HG02885 (cell line): ENCODE data around the gene VMP1.
"Not testable (repeated sequence)": the region's sequence is repeated elsewhere in the genome, so short reads cannot be mapped to it uniquely, and the experiment has no call there.

Experiments used
- ATAC-seq: cut with Tn5 transposase; IDR thresholded peaks from one replicate; pipeline ENCODE4 v1.9.1; 2021; ENCODE audit warnings: mild to moderate bottlenecking; ENCODE audit not compliant: unreplicated experiment, poor library complexity

The VMP1 gene

DNA sequence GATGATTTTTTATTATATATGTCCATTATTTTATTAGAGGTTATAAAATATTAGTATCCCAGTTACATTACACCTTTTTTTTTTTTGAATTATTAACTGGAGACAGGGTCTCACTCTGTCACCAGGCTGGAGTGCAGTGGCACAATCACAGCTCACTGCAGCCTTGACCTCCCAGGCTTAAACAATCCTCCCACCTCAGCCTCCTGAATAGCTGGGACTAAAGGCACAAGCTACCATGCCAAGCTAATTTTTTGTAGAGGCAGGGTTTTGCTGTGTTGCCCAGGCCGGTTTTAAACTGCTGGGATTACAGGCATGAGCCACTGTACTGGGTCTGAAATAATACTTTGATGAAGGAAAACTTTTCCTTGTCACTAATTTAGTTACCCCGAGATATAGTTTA is 63.6 kb downstream of the VMP1 start:
- no peak for ATAC-seq

DNA sequence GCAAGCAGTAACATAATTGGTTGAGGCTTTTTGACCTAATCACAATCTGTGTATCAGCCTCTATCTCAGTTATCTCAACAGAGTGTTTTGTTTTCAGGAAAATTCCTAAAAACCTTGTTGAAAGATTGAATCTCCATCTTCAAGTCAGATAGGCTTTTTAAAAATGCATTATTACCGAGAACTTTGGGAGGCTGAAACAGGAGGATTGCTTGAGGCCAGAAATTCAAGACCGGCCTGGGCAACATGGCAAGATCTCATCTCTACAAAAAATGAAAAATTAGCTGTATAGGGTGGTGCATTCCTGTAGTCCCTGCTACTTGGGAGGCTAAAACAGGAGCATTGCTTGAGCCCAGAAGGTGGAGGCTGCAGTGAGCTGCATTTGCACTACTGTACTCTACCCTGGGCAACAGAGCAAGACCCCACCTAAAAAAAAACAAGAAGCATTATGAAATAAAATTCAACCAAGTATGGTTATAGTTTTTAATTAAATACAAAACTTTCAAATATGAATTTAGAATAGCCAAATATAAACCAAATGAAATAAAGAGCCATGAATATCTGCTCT is 68.4 kb downstream of the VMP1 start:
- ATAC-seq = no peak

DNA sequence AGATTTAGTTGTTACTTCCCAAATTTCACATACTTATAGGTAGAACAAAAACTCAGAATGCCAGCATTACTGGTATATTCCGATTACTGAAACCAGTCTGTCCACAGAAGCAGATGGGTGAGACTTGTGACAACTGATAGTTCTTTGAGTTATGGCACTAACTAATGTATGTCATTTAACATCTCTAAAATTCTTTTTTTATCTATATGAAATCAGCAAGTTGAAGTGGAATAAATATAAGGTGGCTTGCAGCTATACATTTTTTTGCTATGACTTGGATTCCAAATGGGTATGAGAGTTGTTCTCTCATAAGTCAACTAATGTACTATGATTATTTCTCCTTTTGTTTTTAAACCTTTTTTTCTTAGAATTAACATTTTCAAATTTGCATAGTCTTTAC is 69.1 kb downstream of the VMP1 start:
- ATAC-seq = no peak

DNA sequence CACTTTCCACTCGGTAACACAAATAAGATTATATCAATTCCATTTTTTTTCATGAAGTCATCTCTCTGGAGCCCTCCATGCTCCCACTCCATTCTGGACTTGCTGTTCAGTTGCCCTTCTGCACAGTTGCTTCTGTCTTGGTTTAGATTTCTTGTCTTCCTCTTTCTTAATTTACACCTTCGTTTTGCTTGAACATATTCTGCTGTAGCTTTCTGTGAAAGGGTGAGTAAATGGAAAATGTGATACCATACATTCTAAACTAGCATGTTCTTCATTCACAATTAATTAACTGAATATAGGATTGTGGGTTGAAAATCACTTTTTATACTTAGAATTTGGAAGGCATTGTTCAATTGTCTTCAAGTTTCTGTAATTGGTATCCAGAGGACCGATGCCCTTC is 69.6 kb downstream of the VMP1 start:
- no peak for ATAC-seq

DNA sequence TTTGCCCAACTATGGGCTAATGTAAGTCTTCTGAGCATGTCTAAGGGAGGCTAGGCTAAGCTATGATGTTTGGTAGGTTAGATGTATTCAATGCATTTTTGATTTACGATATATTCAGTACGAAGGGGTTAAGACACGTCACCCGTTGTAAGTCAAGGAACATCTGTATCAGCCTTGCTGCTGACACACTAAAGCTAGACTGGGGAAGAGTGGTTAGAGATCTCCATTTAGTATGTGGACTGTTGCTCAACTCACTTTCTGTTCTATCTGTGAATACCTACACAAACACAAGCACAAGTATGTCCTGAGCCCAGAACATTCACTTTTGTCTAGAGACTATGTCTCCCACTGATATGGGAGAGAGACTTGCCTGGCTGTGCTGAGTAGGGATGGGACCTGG is 71.5 kb downstream of the VMP1 start:
- no peak for ATAC-seq

DNA sequence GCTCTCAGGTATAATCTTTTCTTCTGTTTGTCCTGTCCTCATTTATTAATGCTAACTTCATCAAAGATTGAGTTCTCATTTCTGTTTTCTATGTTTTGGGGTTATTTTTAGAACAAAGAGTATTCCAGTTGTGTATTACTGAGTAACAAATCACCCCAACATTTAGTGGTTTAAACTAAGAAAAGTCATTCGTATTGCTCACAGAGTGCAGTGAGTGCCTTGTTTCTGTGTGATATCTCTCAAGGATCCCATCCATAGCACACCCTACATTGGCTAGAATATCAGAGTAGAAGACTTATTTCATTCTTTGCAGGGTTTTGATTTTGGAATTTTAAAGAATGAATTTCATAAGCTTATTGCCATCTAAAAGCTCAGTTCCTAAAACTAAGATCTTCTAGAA is 72.1 kb downstream of the VMP1 start:
- no peak for ATAC-seq

DNA sequence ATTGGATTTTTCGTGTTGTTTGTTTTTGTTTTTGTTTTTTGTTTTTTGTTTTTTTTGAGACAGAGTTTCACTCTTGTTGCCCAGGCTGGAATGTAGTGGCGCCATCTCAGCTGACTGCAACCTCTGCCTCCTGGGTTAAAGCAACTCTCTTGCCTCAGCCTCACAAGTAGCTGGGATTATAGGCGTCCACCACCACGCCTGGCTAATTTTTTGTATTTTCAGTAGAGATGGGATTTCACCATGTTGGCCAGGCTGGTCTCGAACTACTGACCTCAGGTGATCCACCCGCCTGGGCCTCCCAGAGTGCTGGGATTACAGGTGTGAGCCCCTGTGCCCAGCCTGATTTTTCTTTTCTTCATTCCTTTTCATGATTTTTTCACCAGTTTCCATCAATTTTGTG is 73.1 kb downstream of the VMP1 start:
- ATAC-seq = not testable (repeated sequence)

DNA sequence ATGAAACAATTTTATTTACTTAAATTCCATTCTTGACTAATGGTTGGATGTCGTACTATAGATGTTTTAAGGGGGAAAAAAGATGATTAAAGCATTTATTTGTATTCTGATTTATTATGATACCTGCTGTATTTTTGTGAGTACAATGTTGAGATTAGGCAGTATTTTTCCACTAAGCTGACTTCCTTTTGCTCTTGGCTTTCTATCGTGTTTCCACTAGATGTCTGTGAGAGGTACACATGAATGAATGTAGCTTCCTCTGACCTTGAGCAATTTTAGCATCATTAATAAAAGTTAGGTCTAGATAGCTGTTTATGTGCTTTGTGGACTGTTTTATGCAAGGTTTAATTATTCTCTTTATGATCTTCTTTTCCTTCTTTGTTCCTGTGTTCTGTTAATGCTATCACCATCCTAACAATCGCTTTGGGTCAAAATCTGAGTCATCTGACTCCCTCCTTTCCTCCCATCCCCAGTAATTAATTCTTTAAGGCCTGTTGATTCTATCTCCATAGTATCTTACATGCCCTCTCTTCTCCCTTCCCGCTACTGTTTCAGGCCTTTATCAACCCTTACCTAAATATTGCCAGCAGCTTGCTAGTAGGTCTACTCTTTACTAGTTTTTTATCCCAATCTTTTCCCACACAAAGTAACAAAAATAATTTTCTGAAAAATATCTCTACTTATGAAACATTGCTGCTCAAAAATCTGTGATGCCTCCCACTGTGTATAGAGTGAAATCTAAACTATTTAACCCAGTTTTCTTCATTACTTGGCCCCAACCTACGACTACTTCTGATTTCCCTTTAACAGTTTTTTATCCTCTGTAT is 76.0 kb downstream of the VMP1 start:
- ATAC-seq = no peak

DNA sequence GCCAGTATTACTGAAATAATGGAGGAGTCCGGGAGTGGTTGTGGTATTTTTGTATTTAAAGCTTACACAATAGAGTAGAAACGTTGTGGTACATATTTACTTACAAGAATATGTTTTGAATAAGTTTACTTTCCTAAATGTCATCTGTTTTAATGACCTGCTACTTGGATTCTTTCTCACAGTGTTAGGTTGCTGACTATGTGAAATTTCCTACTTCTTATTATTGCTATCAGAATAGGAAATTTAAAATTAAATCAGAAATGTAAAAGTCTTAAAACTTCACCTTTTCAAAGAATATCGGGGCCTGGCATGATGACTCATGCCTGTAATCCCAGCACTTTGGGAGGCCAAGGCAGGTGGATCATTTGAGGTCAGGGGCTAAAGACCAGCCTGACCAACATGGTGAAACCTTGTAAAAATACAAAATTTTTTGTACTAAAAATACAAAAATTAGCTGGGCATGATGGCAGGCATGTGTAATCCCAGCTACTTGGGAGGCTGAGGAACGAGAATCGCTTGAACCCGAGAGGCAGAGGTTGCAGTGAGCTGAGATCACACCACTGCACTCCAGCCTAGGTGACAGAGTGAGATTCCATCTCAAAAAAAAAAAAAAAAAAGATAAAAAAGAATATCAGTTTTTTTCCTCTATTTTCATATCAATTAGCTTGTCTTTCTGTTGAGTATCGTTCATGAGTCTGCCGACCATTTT is 77.8 kb downstream of the VMP1 start:
- no peak for ATAC-seq

DNA sequence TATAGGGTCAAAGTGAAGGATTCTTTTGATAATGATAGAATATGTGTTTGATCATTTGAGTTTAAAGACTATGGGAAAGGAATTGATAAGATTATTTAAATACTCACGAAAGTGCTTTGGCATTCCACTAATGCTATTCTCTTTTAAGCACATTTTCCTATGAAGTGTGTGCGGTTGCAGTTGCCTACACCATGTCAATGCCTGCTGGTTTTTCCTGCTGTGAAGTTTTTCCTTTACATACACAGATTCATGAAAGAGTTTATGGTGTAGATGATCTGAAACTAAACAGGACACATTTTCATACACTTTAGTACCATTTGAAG is 78.7 kb downstream of the VMP1 start:
- ATAC-seq = no peak

DNA sequence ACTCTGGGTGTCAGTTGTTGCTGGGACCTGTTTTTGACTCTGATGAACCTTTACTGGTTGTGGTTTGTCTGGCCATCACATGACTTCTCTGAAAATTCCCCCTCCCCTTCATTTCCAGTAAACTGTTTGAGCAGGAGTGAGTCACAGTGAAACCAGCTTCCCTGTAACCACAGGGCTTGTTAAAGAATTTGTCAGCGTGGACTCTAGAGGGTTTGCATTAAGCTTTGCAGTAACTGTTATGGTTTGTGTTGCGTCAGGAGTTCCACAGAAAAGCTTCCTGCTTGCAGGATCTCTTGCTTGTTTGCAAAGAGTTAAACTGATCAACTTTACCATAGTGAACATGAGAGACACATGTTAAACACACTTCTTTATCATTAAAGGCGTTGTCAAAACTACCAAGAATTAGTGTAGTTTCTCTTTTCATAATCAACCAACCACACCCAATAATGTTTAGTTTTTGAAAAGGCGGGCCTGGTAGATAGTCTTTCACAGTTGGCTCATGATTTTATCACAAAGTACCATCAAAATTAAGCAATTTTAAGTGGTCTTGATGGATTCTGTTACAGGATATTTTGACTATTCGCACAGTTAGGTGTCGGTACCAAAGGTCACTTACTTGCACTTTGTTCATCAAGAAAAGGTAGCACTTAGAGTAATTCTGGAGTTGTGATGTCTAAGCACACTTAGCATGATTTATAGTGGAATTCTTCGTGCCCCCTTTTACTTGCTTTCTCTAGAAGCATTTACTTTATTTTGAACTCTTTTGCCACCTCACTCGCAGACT is 79.3 kb downstream of the VMP1 start:
- ATAC-seq = peak; percentile 92

DNA sequence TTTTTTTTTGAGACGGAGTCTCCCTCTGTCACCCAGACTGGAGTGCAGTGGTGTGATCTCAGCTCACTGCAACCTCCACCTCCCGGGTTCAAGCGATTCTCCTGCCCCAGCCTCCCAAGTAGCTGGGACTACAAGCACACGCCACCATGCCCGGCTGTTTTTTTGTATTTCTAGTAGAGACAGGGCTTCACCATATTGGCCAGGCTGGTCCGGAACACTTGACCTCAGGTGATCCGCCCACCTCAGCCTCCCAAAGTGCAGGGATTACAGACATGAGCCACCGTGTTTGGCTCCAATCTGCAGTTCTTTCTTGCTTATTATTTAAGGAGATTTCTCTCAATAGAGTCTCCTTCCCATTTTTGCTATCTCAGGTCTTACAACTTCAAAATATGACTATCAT is 82.4 kb downstream of the VMP1 start:
- ATAC-seq = not testable (repeated sequence)

DNA sequence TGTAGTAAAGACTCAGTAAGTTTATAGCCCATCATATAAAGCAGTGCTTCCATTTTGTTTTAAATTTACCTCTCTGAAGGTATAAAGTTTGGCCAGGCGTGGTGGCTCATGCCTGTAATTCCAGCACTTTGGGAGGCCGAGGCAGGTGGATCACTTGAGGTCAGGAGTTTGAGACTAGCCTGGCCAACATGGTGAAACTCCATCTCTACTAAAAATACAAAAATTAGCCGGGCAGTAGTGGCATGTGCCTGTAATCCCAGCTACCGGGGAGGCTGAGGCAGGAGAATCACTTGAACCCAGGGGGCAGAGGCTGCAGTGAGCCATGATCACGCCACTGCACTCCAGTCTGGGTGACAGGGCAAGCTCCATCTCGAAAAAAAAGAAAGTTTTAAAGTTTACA is 83.0 kb downstream of the VMP1 start:
- not testable (repeated sequence) for ATAC-seq

DNA sequence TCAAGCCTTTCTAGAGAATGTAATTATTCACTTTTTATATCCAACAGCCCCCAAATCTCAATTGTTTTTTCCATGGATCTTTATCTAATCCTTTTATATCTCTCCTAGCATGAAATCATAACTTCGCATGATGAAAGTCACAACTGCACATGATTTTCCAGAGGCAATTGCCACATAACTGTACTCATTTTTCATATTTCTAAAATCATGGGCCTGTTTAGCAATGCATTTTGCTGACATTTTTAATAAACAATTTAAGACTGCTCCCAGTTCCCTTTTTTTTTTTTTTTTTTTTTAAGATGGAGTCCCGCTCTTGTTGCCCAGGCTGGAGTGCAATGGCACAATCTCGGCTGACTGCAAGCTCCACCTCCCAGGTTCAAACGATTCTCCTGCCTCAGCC is 83.5 kb downstream of the VMP1 start:
- ATAC-seq = no peak

DNA sequence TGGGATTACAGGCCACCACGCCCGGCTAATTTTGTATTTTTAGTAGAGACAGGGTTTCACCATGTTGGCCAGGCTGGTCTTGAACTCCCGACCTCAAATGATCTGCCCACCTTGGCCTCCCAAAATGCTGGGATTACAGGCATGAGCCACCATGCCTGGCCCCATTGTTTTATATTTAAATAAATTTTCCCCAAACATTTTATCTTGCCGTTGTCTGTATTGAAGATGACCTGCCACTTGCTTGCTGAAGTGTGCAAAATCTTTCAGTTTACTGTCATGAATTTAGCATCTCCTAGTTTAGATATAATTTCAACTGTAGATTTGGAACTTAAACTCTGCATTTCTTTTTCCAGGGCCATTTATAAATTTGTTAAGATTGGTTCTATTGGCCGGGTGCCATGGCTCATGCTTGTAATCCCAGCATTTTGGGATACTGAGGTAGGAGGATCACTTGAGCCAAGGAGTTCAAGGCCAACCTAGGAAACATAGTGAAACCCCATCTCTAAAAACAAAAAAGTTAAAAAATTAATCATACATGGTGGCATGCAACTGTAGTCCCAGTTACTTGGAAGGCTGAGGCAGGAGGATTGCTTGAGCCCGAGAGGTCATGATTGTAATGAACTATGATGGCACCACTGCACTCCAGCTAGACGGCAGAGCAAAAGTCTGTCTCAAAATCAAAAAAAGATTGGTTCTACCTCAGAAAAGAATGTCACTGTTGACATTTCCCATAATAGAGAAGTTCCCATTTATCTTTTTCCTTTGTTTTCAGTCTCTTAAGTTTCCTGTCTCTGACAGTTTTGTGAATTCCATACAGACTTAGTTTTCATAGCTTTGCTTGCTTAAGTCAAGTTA is 84.4 kb downstream of the VMP1 start:
- ATAC-seq = no peak

DNA sequence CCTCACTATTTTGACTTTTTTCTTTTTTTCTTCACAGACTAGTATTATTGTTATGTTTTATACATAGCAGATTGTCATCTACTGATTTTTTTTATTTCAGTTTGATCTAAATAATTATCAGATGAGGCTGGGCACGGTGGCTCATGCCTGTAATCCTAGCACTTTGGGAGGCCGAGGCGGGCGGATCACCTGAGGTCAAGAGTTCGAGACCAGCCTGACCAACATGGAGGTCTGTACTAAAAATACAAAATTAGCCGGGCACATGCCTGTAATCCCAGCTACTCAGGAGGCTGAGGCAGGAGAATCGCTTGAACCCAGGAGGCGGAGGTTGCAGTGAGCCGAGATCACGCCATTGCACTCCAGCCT is 85.0 kb downstream of the VMP1 start:
- not testable (repeated sequence) for ATAC-seq

DNA sequence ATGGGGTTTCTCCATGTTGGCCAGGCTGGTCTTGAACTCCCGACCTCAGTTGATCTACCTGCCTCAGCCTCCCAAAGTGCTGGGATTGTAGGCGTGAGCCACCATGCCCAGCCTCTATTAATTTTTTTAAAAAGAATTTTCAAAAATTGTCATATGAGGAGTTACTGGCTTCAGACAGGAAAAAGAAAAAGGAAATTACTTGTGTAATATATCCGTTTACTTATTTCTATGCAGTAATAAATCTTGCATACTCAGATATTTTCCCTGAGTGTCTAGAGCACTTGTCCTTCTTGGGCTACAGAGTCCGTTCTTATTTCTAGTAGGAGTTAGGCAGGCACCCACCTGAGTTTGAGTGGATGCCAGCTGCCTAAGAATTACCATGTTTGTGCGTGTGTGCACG is 85.8 kb downstream of the VMP1 start:
- ATAC-seq = no peak

DNA sequence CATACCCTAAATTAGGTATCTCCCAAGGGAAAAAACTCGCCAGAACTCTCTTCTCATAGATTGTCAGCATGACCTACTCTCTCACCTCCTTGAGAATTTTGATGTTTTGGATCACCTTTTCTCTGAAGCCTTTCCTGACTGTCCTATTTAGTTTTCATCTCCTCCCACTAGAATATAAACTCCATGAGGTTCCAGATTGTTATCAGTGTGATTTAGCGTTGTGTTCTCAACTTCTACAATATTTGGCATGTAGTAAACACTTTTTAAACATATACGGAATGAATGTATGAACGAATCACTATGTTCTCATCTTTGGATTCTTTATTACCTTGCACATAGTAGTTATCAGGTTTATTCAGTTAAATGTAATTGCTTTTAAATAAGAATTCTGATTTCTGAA is 88.7 kb downstream of the VMP1 start:
- no peak for ATAC-seq

DNA sequence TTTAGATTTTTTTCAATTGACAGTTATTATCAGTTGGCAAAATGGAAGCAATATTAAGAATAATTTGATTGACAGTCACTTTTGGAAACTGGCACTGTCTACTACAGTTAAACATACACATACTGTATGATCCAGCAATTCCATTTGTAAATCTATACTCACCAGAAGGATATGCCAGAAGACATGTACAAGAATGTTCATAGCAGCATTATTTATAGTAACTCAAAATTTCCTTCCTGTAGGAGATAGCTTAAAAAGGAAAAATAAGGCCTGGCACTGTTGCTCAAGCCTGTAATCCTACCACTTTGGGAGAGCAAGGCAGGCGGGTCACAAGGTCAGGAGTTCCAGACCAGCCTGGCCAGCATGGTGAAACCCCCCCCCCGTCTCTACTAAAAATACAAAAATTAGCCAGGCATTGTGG is 89.3 kb downstream of the VMP1 start:
- no peak for ATAC-seq

DNA sequence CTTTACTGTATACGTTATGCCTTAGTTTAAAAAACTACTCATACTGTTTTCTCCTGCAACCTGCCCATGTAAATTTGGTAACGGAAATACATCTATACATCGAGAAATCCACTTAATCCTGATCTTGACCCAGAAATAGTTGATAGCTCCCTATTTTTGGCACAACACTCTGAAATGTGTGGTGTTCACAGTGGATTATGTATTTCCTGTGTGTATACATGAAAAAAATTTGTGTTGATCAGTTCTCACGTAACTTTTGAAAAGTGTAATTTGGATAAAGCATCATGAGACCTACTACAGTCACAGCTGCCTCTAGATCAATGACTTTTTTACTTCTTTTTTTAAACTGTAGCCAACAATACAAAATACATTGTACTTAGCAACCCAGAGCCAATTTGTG is 90.7 kb downstream of the VMP1 start:
- ATAC-seq = no peak
